NT2/D1 (cell line): ENCODE measurements around the gene COTL1.

Experiments
- SUZ12 ChIP-seq: IDR thresholded peaks from 2 replicates; pipeline ENCODE4 v1.6.1; 2011; ENCODE audit not compliant: insufficient read length, insufficient read depth; ENCODE audit errors: extremely low read depth
- ZNF274 ChIP-seq: IDR thresholded peaks from 2 replicates; pipeline ENCODE4 v1.6.1; 2011; ENCODE audit warnings: mild to moderate bottlenecking, low read depth, low read length

DNA sequence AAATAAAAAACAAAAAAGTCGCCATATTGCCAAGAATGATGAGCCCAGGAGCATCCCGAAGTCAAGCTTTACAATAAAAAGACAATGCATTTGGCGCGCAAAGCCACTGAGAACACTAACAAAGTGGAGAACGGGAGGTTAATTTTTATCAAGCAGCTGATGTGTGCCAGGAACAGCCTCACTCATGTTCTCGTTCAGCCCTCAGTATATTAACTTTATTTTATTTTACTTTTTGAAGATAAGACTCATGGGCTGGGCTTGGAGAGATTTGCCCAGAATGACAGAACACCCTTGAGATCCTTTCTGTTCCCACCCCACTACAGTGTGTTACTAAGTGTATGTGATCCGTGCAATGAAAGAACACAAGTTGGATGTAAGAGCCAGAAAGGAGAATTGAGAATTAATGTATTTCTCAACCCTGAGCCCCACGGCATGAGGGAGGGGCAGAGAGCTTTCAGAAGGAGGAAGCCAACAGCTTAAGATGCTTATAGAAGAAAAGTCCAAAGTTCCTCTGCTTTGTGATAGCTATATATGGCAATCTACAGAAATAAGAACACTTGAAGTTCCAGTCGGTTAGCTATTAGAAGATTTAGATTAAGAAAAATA is 48.4 kb downstream of the COTL1 start:
- TF ChIP-seq SUZ12 (no peak), ZNF274 (no peak)
